Mesothelial cell of epicardium (in vitro differentiated cells): ENCODE measurements around the gene MLF2. TPM values are rescaled to one million over a fixed set of nuclear protein-coding genes. Genes with fewer than 3 reads are reported as not detected.

Experiments used
- DNase-seq, 2 experiments: peaks; one replicate each; pipeline ENCODE4 v3.0.0; 2021; ENCODE audit warnings: low spot score in 2 of 2; ENCODE audit not compliant: unreplicated experiment in 2 of 2
- H3K27ac Mint-ChIP-seq: 2 replicates; pipeline ENCODE4 v1.8.0; 2021; ENCODE audit warnings: mixed read lengths
- H3K27me3 Mint-ChIP-seq: 2 replicates; pipeline ENCODE4 v1.8.0; 2021; ENCODE audit warnings: low read depth, mixed read lengths
- H3K36me3 Mint-ChIP-seq: 2 replicates; pipeline ENCODE4 v1.8.0; 2021; ENCODE audit warnings: mixed read lengths
- H3K4me1 Mint-ChIP-seq: 2 replicates; pipeline ENCODE4 v1.8.0; 2021; ENCODE audit warnings: mixed read lengths
- H3K4me3 Mint-ChIP-seq: 2 replicates; pipeline ENCODE4 v1.8.0; 2021; ENCODE audit warnings: mild to moderate bottlenecking, moderate library complexity, mixed read lengths
- H3K9me3 Mint-ChIP-seq: 2 replicates; pipeline ENCODE4 v1.8.0; 2021; ENCODE audit warnings: mixed read lengths
- total RNA-seq: library from RNA; stranded (reverse); gene quantifications from 3 replicates; pipeline ENCODE4 v1.2.1, GENCODE V29; 2021
- TF ChIP-seq, protein P1 (sequence below): fragments of 200-600 bp; sonication (generic); IDR thresholded peaks from one replicate; pipeline ENCODE4 v1.5.0; 2021; ENCODE audit warnings: antibody characterized with exemption; ENCODE audit not compliant: unreplicated experiment

MLF2 gene
- total RNA-seq, 1 donor from 2014 or later: 203 TPM

DNA sequence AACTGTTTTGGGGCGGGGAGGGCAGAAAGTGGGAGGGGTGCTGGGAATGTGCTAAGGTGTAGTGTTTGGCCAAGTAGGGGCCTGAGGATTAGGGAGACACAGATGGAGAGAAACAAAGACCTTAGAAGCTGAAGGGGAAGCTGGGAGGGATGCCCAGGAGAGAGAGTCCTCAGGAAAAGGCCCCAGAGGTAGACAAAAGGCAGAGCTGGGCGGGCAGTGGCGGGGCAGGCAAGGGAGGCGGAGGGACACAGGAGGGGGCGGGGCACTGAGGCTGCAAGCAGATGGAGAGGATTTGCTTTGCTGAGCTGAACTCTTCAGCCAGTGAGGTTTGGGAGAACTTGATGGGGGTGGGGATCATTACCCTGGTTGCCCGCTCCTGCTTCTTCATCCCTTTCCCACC, 16.0 kb upstream of the MLF2 start:
- peaks cover 16% of the 10 kb centered on the region for H3K36me3 Mint-ChIP-seq
- DNase-seq: no peak
- H3K4me1 Mint-ChIP-seq: peaks cover 40% of the 10 kb centered on the region
- H3K4me3 Mint-ChIP-seq: peak overlapping the region; percentile 92
- H3K9me3 Mint-ChIP-seq: no peaks in the 10 kb centered on the region
- H3K27me3 Mint-ChIP-seq: peaks cover 19% of the 10 kb centered on the region
- peak overlapping the region; percentile 87 for H3K27ac Mint-ChIP-seq
- TF ChIP-seq, protein P1, sequence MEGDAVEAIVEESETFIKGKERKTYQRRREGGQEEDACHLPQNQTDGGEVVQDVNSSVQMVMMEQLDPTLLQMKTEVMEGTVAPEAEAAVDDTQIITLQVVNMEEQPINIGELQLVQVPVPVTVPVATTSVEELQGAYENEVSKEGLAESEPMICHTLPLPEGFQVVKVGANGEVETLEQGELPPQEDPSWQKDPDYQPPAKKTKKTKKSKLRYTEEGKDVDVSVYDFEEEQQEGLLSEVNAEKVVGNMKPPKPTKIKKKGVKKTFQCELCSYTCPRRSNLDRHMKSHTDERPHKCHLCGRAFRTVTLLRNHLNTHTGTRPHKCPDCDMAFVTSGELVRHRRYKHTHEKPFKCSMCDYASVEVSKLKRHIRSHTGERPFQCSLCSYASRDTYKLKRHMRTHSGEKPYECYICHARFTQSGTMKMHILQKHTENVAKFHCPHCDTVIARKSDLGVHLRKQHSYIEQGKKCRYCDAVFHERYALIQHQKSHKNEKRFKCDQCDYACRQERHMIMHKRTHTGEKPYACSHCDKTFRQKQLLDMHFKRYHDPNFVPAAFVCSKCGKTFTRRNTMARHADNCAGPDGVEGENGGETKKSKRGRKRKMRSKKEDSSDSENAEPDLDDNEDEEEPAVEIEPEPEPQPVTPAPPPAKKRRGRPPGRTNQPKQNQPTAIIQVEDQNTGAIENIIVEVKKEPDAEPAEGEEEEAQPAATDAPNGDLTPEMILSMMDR: no peak

DNA sequence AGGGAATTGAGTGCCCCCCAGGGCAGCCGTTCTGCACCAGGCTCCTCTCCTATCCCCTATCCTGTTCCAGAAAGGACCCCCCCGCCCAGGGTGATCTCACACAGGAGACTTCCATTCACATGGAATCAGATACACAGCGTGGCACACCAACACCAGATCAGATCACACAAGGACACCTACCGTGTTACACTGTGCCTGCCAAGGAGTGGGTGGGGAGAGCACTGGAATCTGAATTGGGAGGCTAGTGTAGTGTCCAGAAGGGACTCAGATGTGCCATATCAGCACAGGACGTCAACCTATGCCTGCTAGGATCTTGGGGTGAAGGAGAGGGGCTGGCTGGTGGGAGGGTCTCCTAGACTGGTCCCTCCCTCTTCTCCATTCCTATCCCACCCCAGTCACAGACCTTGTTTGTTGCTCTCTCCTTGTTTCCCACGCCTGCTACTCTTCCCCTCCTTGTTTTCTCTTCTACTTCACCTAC, 15.5 kb upstream of the MLF2 start:
- Mint-ChIP-seq H3K4me3 (peak overlapping the region; percentile 92), H3K36me3 (peaks cover 16% of the 10 kb centered on the region), H3K27ac (peak overlapping the region; percentile 87), H3K27me3 (peaks cover 18% of the 10 kb centered on the region), H3K9me3 (no peaks in the 10 kb centered on the region), H3K4me1 (peaks cover 45% of the 10 kb centered on the region)
- TF ChIP-seq, protein P1: no peak
- no peak for DNase-seq

DNA sequence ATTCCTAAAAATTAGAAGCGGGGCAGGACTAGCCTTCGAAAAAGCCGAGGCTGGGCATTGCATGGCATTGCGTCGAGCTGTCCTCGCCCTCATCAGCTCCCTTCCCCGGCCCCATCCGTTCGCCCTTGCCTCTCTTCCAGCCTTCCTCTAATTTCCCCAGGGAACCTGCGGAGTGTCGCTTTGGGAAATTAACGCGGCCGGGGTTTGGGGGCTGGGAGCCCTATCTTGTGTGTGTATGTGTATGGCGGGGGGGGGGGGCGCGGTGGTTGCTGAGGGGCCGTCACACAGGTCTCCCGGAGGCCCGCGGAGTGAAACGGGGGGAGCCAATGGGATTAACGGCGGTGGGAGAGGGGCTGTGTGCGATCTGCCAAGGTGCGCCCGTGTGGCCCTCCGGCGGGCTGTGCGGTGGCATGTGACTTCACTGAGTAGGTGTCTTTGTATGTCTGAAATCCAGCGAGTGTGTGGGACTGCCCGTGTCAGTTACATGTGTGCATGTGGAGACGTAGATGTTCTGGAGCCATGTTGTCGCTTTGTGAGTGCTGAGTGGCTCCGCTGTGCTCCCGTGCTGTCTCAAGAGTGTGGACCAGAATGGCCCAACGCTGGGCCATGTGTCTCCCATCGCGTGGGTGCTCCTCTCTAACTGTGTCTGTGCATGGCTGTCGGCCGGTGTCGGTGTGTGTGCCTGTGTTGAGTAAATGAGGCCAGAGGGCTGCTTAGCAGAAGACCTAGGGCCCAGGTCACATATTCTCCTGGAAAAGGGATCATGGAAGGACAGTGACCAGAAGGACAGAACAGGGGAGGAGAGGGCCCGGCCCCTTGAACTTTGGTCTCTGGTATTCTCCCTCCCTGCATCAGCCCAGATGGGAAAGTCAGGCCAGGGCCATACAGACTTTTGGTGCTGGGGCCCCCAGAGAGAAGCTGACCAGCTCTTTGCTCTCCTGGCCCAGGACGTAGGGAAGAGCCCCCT, 14.7 kb upstream of the MLF2 start:
- DNase-seq: no peak
- peak overlapping the region; percentile 87 for H3K27ac Mint-ChIP-seq
- TF ChIP-seq, protein P1: no peak
- peaks cover 9% of the 10 kb centered on the region for H3K27me3 Mint-ChIP-seq
- peaks cover 13% of the 10 kb centered on the region for H3K36me3 Mint-ChIP-seq
- peak overlapping the region; percentile 92 for H3K4me3 Mint-ChIP-seq
- H3K9me3 Mint-ChIP-seq: no peaks in the 10 kb centered on the region
- H3K4me1 Mint-ChIP-seq: peaks cover 49% of the 10 kb centered on the region

DNA sequence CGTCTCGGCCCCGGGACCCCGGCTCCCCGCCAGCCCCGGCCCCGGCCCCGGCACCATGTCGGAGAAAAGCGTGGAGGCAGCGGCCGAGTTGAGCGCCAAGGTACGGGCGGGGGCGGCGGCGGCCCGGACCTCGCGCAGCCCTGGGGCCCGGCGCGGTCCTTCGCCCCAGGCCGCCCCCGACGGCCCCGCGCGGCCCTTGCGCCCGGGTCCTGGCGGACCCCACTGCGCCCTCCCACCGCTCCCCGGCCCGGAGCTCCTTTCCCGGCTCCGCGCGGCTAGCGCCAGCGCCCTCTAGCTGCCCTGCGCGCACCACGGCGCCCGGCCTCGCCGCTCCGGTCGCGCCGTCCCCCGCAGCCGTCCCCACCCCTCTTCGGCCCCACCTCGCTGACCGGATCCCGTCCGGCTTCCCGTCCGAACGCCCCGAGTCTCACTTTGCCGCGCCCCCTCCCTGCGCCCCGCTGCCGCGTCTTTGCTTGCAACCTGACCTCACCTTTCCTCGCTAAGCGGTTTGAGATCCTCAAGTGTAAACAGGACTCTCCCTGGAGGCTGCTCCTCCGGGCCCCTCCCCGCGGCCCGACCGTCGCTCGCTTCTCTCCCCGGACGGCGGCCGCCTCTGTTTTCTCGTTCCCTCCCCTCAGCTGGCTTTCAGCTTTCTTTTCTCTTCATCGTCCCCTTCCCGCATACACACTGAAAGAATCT, 13.9 kb upstream of the MLF2 start:
- H3K9me3 Mint-ChIP-seq: peaks cover 3% of the 10 kb centered on the region
- peaks cover 10% of the 10 kb centered on the region for H3K36me3 Mint-ChIP-seq
- H3K4me3 Mint-ChIP-seq: peak overlapping the region; percentile 92
- H3K27ac Mint-ChIP-seq: peak overlapping the region; percentile 87
- H3K27me3 Mint-ChIP-seq: peaks cover 4% of the 10 kb centered on the region
- H3K4me1 Mint-ChIP-seq: peaks cover 55% of the 10 kb centered on the region
- peak; percentile 61 to 80 for DNase-seq
- TF ChIP-seq, protein P1: peak; percentile 35

DNA sequence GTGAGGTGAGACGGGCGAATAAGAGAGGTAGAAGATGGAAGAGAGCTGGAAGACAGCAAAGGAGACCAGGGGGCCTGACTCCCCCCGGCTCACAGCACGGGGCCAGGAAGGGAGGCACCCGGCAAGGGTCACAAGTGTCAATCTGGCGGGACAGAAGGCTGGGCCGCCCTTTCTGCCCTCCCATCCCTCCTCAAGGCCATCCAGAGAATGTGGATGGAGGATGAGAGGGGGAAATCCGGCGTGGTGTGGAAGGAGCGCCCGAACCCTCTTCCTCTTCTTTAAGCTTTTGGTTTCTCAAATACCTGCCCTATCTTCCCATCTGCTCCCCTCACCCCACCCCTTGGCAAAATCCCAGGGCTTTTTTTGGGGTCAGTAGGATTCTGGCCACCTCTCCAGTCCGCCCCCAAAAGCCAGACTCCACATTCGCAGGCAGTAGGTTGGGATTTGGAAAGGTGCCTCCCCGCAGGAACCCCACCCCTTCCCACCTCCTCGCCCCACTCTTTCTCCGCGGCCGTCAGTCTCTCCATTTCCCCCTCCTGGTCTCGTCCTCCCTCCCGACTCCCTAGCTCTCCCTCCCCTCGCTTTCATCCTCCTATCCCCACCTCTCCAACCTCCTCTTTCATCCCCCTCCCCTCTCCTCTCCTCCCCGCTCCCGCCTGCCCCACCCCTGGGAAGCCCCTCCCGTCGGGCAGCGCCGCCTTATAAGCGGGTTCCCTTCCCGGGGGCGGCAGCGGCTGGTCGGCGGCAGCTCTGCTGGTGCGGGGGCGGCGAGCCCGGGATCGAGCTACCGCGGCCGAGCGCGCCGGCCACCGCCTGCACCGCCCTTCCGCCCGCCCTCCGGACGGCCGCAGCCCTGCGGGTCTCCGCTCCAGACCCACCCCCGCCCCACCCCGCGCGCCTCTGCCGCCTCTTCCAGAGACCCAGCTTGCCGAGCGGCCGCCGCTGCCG, 13.0 kb upstream of the MLF2 start, which contains the start of gene PTMS:
TSS of gene PTMS (plus strand) at position 730 of the 948 bp plus-strand sequence. CDS start 343 bp downstream, outside the sequence.
- Mint-ChIP-seq H3K9me3 (peaks cover 3% of the 10 kb centered on the region), H3K36me3 (peaks cover 3% of the 10 kb centered on the region), H3K27ac (peak within 1 kb of the TSS; percentile 90), H3K4me3 (peak within 1 kb of the TSS; percentile 92), H3K4me1 (peaks cover 55% of the 10 kb centered on the region), H3K27me3 (no peaks in the 10 kb centered on the region)
- TF ChIP-seq, protein P1: no peak
- DNase-seq: peak; percentile 80 to 85
